ENCODE measurements around the gene SLC8A3. TPM values are rescaled to one million over a fixed set of nuclear protein-coding genes. Genes with fewer than 3 reads are reported as not detected.

Gene SLC8A3
- total RNA-seq, 1 donor from 2014 or later = 0.24 TPM

- H3K27ac Mint-ChIP-seq = no peak overlapping the region
- H3K4me3 Mint-ChIP-seq = no peak overlapping the region
- no peak overlapping the region for H3K9ac ChIP-seq
- no peaks in the 10 kb centered on the region for H3F3A ChIP-seq (ENCODE audit: low read depth)
- no peaks in the 10 kb centered on the region for H3K9me3 ChIP-seq (ENCODE audit: low read depth)
- TF ChIP-seq EZH2 (IDR thresholded peaks at IDR 0.05) (no peak), EZH2phosphoT487 (IDR thresholded peaks at IDR 0.05) (no peak), CTCF (IDR thresholded peaks at IDR 0.05) (no peak)
- H3K9me3 Mint-ChIP-seq = no peaks in the 10 kb centered on the region
- no peaks in the 10 kb centered on the region for H3K79me2 ChIP-seq (ENCODE audit: low read depth)
- H3K4me2 ChIP-seq = no peak overlapping the region
- no peaks in the 10 kb centered on the region for H3K27me3 ChIP-seq
- H3K4me3 ChIP-seq = no peak overlapping the region
- peaks cover 6% of the 10 kb centered on the region for H3K27me3 Mint-ChIP-seq (ENCODE audit: insufficient read depth, low read depth)
- peaks cover 26% of the 10 kb centered on the region for H3K36me3 ChIP-seq
- peaks cover 10% of the 10 kb centered on the region for H3K36me3 Mint-ChIP-seq
- H3K4me1 ChIP-seq = peaks cover 7% of the 10 kb centered on the region
- peaks cover 31% of the 10 kb centered on the region for H3K4me1 Mint-ChIP-seq
- no peak for DNase-seq (ENCODE audit: low spot score)
- H2AFZ ChIP-seq (replicated peaks) = no peak overlapping the region
- H4K20me1 ChIP-seq (ENCODE audit: low read depth) = peaks cover 4% of the 10 kb centered on the region
- H3K27ac ChIP-seq = no peak overlapping the region
Measured at GRCh38 chr14:70018713-70019211, 170.0 kb downstream of the SLC8A3 start.

- H3K79me2 ChIP-seq (ENCODE audit: low read depth) = no peaks in the 10 kb centered on the region
- H3K27me3 ChIP-seq = no peaks in the 10 kb centered on the region
- H3F3A ChIP-seq (ENCODE audit: low read depth) = no peaks in the 10 kb centered on the region
- no peaks in the 10 kb centered on the region for H3K9me3 ChIP-seq (ENCODE audit: low read depth)
- H3K27ac Mint-ChIP-seq = peak overlapping the region; percentile 90
- H3K36me3 ChIP-seq = peaks cover 27% of the 10 kb centered on the region
- no peak overlapping the region for H3K4me2 ChIP-seq
- H3K9ac ChIP-seq = no peak overlapping the region
- peaks cover 6% of the 10 kb centered on the region for H3K27me3 Mint-ChIP-seq (ENCODE audit: insufficient read depth, low read depth)
- H3K4me3 ChIP-seq = no peak overlapping the region
- H3K9me3 Mint-ChIP-seq = no peaks in the 10 kb centered on the region
- H3K27ac ChIP-seq = no peak overlapping the region
- H3K36me3 Mint-ChIP-seq = peaks cover 10% of the 10 kb centered on the region
- peaks cover 7% of the 10 kb centered on the region for H3K4me1 ChIP-seq
- no peak overlapping the region for H3K4me3 Mint-ChIP-seq
- peaks cover 4% of the 10 kb centered on the region for H4K20me1 ChIP-seq (ENCODE audit: low read depth)
- no peak overlapping the region for H2AFZ ChIP-seq (replicated peaks)
- peaks cover 31% of the 10 kb centered on the region for H3K4me1 Mint-ChIP-seq
- no peak for TF ChIP-seq CTCF (IDR thresholded peaks at IDR 0.05)
- no peak for TF ChIP-seq EZH2 (IDR thresholded peaks at IDR 0.05)
- no peak for TF ChIP-seq EZH2phosphoT487 (IDR thresholded peaks at IDR 0.05)
- no peak for DNase-seq (ENCODE audit: low spot score)
Measured at GRCh38 chr14:70018230-70018629, 170.5 kb downstream of the SLC8A3 start.

- no peak overlapping the region for H3K4me3 ChIP-seq
- peaks cover 4% of the 10 kb centered on the region for H4K20me1 ChIP-seq (ENCODE audit: low read depth)
- no peak for DNase-seq (ENCODE audit: low spot score)
- H3K4me1 ChIP-seq = peaks cover 7% of the 10 kb centered on the region
- no peak overlapping the region for H3K9ac ChIP-seq
- Mint-ChIP-seq H3K27me3 (ENCODE audit: insufficient read depth, low read depth) (peaks cover 4% of the 10 kb centered on the region), H3K4me3 (no peak overlapping the region), H3K27ac (no peak overlapping the region), H3K9me3 (no peaks in the 10 kb centered on the region), H3K4me1 (peaks cover 41% of the 10 kb centered on the region), H3K36me3 (peaks cover 24% of the 10 kb centered on the region)
- no peak overlapping the region for H2AFZ ChIP-seq (replicated peaks)
- no peaks in the 10 kb centered on the region for H3K27me3 ChIP-seq
- H3K9me3 ChIP-seq (ENCODE audit: low read depth) = no peaks in the 10 kb centered on the region
- TF ChIP-seq EZH2 (IDR thresholded peaks at IDR 0.05) (no peak), EZH2phosphoT487 (IDR thresholded peaks at IDR 0.05) (no peak), CTCF (IDR thresholded peaks at IDR 0.05) (no peak)
- H3F3A ChIP-seq (ENCODE audit: low read depth) = no peaks in the 10 kb centered on the region
- no peaks in the 10 kb centered on the region for H3K79me2 ChIP-seq (ENCODE audit: low read depth)
- no peak overlapping the region for H3K4me2 ChIP-seq
- peaks cover 32% of the 10 kb centered on the region for H3K36me3 ChIP-seq
- H3K27ac ChIP-seq = no peak overlapping the region
Measured at GRCh38 chr14:70014406-70015095, 174.2 kb downstream of the SLC8A3 start.

Measured in neural progenitor cell (in vitro differentiated cells).